HEK293 (cell line): ENCODE data around the gene KIF13A.

Experiments
- ZIC2 ChIP-seq: fragments of 450-650 bp; formaldehyde crosslinking; IDR thresholded peaks from 2 replicates; pipeline ENCODE4 v1.5.1; 2016; ENCODE audit warnings: missing biosample characterization, missing genetic modification characterization
- ZNF114 ChIP-seq: fragments of 450-650 bp; formaldehyde crosslinking; IDR thresholded peaks from 2 replicates; pipeline ENCODE4 v1.5.0; 2017; ENCODE audit warnings: missing biosample characterization, missing genetic modification characterization
- ZNF239 ChIP-seq: fragments of 450-650 bp; formaldehyde crosslinking; IDR thresholded peaks from 2 replicates; pipeline ENCODE4 v1.5.1; 2016; ENCODE audit warnings: missing biosample characterization, missing genetic modification characterization
- TF ChIP-seq, protein P1 (sequence below): fragments of 450-650 bp; formaldehyde crosslinking; IDR thresholded peaks from 2 replicates; pipeline ENCODE4 v1.5.1; 2017; ENCODE audit warnings: missing biosample characterization, missing genetic modification characterization
- TF ChIP-seq, protein P2 (sequence below): fragments of 450-650 bp; formaldehyde crosslinking; IDR thresholded peaks from 2 replicates; pipeline ENCODE4 v1.5.1; 2016; ENCODE audit warnings: missing biosample characterization, missing genetic modification characterization
- TF ChIP-seq, protein P3 (sequence below): fragments of 450-650 bp; formaldehyde crosslinking; IDR thresholded peaks from 2 replicates; pipeline ENCODE4 v1.5.1; 2016; ENCODE audit warnings: missing biosample characterization, missing genetic modification characterization
- TF ChIP-seq, protein P4 (sequence below): fragments of 450-650 bp; formaldehyde crosslinking; IDR thresholded peaks from 2 replicates; pipeline ENCODE4 v1.5.1; 2016; ENCODE audit warnings: missing biosample characterization, missing genetic modification characterization
- TF ChIP-seq, protein P5 (sequence below): IDR thresholded peaks from 2 replicates; pipeline ENCODE4 v1.6.1; 2011; ENCODE audit warnings: mild to moderate bottlenecking, low read depth, low read length, borderline replicate concordance
- TF ChIP-seq, protein P6 (sequence below): fragments of 450-650 bp; formaldehyde crosslinking; IDR thresholded peaks from 2 replicates; pipeline ENCODE4 v1.5.1; 2016; ENCODE audit warnings: missing biosample characterization, missing genetic modification characterization

DNA sequence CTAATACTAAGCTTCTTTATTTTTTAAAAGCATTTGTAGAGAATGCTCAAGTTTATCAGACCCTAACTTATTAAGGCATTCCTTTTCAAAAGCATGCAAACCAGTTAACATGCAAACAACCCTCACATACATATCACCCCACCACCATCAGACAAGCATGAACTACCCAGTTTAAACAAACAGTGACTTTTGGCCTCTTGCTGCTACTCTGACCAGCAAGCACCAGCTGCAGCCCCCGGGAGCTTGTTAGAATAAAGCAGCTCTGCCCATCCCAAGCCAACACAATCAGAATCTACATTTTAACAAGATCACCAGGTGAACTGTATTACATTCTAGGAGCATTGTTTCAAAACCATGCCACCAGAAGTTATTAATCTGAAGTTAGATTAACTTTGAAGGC is 274.9 kb downstream of the KIF13A start:
- TF ChIP-seq, protein P1, sequence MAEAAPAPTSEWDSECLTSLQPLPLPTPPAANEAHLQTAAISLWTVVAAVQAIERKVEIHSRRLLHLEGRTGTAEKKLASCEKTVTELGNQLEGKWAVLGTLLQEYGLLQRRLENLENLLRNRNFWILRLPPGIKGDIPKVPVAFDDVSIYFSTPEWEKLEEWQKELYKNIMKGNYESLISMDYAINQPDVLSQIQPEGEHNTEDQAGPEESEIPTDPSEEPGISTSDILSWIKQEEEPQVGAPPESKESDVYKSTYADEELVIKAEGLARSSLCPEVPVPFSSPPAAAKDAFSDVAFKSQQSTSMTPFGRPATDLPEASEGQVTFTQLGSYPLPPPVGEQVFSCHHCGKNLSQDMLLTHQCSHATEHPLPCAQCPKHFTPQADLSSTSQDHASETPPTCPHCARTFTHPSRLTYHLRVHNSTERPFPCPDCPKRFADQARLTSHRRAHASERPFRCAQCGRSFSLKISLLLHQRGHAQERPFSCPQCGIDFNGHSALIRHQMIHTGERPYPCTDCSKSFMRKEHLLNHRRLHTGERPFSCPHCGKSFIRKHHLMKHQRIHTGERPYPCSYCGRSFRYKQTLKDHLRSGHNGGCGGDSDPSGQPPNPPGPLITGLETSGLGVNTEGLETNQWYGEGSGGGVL (tag by site-specific recombination): no peak
- TF ChIP-seq ZNF239 (tag by site-specific recombination): no peak
- TF ChIP-seq, protein P2, sequence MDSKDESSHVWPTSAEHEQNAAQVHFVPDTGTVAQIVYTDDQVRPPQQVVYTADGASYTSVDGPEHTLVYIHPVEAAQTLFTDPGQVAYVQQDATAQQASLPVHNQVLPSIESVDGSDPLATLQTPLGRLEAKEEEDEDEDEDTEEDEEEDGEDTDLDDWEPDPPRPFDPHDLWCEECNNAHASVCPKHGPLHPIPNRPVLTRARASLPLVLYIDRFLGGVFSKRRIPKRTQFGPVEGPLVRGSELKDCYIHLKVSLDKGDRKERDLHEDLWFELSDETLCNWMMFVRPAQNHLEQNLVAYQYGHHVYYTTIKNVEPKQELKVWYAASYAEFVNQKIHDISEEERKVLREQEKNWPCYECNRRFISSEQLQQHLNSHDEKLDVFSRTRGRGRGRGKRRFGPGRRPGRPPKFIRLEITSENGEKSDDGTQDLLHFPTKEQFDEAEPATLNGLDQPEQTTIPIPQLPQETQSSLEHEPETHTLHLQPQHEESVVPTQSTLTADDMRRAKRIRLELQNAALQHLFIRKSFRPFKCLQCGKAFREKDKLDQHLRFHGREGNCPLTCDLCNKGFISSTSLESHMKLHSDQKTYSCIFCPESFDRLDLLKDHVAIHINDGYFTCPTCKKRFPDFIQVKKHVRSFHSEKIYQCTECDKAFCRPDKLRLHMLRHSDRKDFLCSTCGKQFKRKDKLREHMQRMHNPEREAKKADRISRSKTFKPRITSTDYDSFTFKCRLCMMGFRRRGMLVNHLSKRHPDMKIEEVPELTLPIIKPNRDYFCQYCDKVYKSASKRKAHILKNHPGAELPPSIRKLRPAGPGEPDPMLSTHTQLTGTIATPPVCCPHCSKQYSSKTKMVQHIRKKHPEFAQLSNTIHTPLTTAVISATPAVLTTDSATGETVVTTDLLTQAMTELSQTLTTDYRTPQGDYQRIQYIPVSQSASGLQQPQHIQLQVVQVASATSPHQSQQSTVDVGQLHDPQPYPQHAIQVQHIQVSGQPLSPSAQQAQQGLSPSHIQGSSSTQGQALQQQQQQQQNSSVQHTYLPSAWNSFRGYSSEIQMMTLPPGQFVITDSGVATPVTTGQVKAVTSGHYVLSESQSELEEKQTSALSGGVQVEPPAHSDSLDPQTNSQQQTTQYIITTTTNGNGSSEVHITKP (tag by site-specific recombination): no peak
- TF ChIP-seq, protein P3, sequence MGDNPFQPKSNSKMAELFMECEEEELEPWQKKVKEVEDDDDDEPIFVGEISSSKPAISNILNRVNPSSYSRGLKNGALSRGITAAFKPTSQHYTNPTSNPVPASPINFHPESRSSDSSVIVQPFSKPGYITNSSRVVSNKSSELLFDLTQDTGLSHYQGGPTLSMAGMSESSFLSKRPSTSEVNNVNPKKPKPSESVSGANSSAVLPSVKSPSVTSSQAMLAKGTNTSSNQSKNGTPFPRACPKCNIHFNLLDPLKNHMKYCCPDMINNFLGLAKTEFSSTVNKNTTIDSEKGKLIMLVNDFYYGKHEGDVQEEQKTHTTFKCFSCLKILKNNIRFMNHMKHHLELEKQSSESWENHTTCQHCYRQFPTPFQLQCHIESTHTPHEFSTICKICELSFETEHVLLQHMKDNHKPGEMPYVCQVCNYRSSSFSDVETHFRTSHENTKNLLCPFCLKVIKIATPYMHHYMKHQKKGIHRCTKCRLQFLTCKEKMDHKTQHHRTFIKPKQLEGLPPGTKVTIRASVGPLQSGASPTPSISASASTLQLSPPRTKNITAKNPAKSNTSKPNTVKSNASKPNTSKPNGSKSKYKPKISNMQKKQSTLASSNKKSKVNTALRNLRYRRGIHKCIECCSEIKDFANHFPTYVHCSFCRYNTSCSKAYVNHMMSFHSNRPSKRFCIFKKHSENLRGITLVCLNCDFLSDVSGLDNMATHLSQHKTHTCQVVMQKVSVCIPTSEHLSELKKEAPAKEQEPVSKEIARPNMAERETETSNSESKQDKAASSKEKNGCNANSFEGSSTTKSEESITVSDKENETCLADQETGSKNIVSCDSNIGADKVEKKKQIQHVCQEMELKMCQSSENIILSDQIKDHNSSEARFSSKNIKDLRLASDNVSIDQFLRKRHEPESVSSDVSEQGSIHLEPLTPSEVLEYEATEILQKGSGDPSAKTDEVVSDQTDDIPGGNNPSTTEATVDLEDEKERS (tag by site-specific recombination): no peak
- TF ChIP-seq, protein P4, sequence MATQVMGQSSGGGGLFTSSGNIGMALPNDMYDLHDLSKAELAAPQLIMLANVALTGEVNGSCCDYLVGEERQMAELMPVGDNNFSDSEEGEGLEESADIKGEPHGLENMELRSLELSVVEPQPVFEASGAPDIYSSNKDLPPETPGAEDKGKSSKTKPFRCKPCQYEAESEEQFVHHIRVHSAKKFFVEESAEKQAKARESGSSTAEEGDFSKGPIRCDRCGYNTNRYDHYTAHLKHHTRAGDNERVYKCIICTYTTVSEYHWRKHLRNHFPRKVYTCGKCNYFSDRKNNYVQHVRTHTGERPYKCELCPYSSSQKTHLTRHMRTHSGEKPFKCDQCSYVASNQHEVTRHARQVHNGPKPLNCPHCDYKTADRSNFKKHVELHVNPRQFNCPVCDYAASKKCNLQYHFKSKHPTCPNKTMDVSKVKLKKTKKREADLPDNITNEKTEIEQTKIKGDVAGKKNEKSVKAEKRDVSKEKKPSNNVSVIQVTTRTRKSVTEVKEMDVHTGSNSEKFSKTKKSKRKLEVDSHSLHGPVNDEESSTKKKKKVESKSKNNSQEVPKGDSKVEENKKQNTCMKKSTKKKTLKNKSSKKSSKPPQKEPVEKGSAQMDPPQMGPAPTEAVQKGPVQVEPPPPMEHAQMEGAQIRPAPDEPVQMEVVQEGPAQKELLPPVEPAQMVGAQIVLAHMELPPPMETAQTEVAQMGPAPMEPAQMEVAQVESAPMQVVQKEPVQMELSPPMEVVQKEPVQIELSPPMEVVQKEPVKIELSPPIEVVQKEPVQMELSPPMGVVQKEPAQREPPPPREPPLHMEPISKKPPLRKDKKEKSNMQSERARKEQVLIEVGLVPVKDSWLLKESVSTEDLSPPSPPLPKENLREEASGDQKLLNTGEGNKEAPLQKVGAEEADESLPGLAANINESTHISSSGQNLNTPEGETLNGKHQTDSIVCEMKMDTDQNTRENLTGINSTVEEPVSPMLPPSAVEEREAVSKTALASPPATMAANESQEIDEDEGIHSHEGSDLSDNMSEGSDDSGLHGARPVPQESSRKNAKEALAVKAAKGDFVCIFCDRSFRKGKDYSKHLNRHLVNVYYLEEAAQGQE: no peak
- no peak for TF ChIP-seq ZNF114
- TF ChIP-seq ZIC2 (tag by site-specific recombination): no peak
- TF ChIP-seq, protein P5, sequence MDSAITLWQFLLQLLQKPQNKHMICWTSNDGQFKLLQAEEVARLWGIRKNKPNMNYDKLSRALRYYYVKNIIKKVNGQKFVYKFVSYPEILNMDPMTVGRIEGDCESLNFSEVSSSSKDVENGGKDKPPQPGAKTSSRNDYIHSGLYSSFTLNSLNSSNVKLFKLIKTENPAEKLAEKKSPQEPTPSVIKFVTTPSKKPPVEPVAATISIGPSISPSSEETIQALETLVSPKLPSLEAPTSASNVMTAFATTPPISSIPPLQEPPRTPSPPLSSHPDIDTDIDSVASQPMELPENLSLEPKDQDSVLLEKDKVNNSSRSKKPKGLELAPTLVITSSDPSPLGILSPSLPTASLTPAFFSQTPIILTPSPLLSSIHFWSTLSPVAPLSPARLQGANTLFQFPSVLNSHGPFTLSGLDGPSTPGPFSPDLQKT: no peak
- TF ChIP-seq, protein P6, sequence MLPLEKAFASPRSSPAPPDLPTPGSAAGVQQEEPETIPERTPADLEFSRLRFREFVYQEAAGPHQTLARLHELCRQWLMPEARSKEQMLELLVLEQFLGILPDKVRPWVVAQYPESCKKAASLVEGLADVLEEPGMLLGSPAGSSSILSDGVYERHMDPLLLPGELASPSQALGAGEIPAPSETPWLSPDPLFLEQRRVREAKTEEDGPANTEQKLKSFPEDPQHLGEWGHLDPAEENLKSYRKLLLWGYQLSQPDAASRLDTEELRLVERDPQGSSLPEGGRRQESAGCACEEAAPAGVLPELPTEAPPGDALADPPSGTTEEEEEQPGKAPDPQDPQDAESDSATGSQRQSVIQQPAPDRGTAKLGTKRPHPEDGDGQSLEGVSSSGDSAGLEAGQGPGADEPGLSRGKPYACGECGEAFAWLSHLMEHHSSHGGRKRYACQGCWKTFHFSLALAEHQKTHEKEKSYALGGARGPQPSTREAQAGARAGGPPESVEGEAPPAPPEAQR (tag by site-specific recombination): no peak
